ENCODE results near the gene CSNK1D. TPM values are rescaled to one million over a fixed set of nuclear protein-coding genes. Genes with fewer than 3 reads are reported as not detected.

The CSNK1D gene
- total RNA-seq, 4 donors from 2014 or later: 16.5 to 173 (median 44.6) TPM

DNA sequence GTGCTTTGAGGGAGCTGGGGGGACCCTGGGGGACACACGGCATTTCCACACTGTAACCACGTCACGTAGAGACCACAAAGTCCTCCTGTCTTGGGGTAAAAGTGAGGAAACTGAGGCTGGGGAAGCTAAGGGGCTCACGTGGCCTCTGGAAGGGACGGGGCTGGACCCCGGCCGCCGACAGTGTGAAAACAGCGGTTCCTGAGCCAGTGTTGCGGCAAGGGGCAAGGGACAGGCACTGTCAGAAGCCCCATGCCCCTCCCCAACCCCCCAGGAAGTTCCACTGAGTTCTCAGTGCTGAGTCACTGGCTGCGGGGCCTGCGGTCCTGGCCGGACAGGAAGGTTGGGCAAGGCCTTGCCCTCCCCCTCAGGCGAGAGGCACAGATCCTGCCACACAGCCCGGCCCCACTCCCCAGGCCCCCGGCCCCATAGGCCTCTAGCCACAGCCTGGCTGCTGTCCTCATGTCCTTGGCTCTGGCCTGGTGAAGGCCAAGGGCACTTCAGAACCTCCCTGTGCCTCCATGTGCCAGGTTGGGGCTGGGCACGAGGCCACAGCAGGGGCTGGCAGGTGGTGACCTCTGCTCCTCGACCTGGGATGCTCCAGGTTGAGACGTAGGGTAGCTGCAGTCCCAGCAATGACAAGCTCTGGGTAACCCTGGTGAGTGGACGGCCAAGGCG is 55.8 kb downstream of the CSNK1D start:
- TF ChIP-seq, protein P1, sequence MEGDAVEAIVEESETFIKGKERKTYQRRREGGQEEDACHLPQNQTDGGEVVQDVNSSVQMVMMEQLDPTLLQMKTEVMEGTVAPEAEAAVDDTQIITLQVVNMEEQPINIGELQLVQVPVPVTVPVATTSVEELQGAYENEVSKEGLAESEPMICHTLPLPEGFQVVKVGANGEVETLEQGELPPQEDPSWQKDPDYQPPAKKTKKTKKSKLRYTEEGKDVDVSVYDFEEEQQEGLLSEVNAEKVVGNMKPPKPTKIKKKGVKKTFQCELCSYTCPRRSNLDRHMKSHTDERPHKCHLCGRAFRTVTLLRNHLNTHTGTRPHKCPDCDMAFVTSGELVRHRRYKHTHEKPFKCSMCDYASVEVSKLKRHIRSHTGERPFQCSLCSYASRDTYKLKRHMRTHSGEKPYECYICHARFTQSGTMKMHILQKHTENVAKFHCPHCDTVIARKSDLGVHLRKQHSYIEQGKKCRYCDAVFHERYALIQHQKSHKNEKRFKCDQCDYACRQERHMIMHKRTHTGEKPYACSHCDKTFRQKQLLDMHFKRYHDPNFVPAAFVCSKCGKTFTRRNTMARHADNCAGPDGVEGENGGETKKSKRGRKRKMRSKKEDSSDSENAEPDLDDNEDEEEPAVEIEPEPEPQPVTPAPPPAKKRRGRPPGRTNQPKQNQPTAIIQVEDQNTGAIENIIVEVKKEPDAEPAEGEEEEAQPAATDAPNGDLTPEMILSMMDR (IDR thresholded peaks at IDR 0.05): no peak
- TF ChIP-seq POLR2A (IDR thresholded peaks at IDR 0.05): no peak
- H3K27ac ChIP-seq: peak overlapping the region; percentile 10 to 21

GRCh38 chr17:82217120-82217529 is 56.4 kb downstream of the CSNK1D start:
- DNase-seq: no peak
- Histone ChIP-seq H3K27me3 (no peaks in the 10 kb centered on the region), H3K4me1 (peaks cover 0 to 4% of the 10 kb centered on the region in 2 donors), H3K9me3 (no peaks in the 10 kb centered on the region), H3K36me3 (no peaks in the 10 kb centered on the region), H3K4me3 (no peak overlapping the region), H3K27ac (peak overlapping the region; percentile 10 to 21)
- intact Hi-C loops (cut with DNase I; ENCODE audit: low total_unique reads): no loop called here
- no peak for TF ChIP-seq POLR2A (IDR thresholded peaks at IDR 0.05)
- TF ChIP-seq, protein P1 (IDR thresholded peaks at IDR 0.05): no peak

More for the DNA sequence above, 55.8 kb downstream of the CSNK1D start:
- Histone ChIP-seq H3K9me3 (no peaks in the 10 kb centered on the region), H3K4me3 (no peak overlapping the region), H3K4me1 (peaks cover 0 to 4% of the 10 kb centered on the region in 2 donors), H3K27me3 (no peaks in the 10 kb centered on the region), H3K36me3 (no peaks in the 10 kb centered on the region)
- intact Hi-C loops (cut with DNase I; ENCODE audit: low total_unique reads): no loop called here
- DNase-seq: no peak

- DNase-seq: peak in 1 of 2 donors; percentile 32
- peaks cover 0 to 4% of the 10 kb centered on the region in 2 donors for H3K4me1 ChIP-seq
- no peaks in the 10 kb centered on the region for H3K36me3 ChIP-seq
- H3K27ac ChIP-seq: peak overlapping the region; percentile 10 to 21
- H3K27me3 ChIP-seq: no peaks in the 10 kb centered on the region
- no peak overlapping the region for H3K4me3 ChIP-seq
- intact Hi-C loops (cut with DNase I; ENCODE audit: low total_unique reads): no loop called here
- no peak for TF ChIP-seq POLR2A (IDR thresholded peaks at IDR 0.05)
- TF ChIP-seq, protein P1 (IDR thresholded peaks at IDR 0.05): no peak
- no peaks in the 10 kb centered on the region for H3K9me3 ChIP-seq
These were observed 57.0 kb downstream of the CSNK1D start for GRCh38 chr17:82216301-82217119.

DNA sequence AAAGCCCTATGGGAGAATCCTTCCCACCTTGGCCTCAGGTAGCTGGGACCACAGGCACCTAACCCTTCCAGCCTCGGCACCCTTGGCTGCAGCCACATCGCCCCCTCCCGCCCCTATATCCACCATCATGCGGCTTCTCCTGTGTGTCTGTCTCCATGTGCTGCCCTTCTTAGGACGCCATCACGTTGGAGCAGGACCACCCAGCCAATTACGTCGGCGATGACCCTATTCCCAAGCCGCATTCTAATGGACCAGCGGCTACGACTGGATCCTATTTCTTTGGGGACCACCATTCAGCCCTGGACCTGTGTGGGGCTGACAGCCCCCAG is 57.6 kb downstream of the CSNK1D start:
- intact Hi-C loops (cut with DNase I; ENCODE audit: low total_unique reads): no loop called here
- Histone ChIP-seq H3K4me3 (no peak overlapping the region), H3K27me3 (no peaks in the 10 kb centered on the region), H3K9me3 (no peaks in the 10 kb centered on the region), H3K27ac (no peak overlapping the region), H3K4me1 (peaks cover 0 to 4% of the 10 kb centered on the region in 2 donors), H3K36me3 (no peaks in the 10 kb centered on the region)
- DNase-seq: no peak
- TF ChIP-seq, protein P1 (IDR thresholded peaks at IDR 0.05): no peak
- no peak for TF ChIP-seq POLR2A (IDR thresholded peaks at IDR 0.05)
